ENCODE measurements around the gene MRPL22.
"Not testable (repeated sequence)": the region's sequence is repeated elsewhere in the genome, so short reads cannot be mapped to it uniquely, and the experiment has no call there.

DNA sequence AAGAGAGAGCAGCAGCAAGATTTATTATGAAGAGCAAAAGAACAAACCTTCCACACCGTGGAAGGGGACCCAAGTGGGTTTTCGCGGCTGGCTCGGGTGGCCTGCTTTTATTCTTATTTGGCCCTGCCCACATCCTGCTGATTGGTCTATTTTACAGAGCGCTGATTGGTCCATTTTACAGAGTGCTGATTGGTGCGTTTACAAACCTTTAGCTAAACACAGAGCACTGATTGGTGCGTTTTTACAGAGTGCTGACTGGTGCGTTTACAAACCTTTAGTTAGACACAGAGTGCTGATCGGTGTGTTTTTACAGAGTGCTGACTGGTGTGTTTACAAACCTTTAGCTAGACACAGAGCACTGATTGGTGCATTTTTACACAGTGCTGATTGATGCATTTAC, 35.2 kb downstream of the MRPL22 start:
- not testable (repeated sequence) for TF ChIP-seq CTCF, POLR2A (IDR thresholded peaks at IDR 0.05)
